HFFc6 (cell line): ENCODE measurements around the gene THRB. TPM values are rescaled to one million over a fixed set of nuclear protein-coding genes. Genes with fewer than 3 reads are reported as not detected.

Source experiments
- DNase-seq: peaks from one replicate; pipeline ENCODE4 v3.0.0-alpha.2; 2018
- H3K27ac Mint-ChIP-seq: 2 replicates; pipeline ENCODE4 v1.8.0; 2020; ENCODE audit warnings: mild to moderate bottlenecking, mixed read lengths
- H3K27me3 Mint-ChIP-seq: 2 replicates; pipeline ENCODE4 v1.8.0; 2021; ENCODE audit warnings: mild to moderate bottlenecking, moderate library complexity, mixed read lengths; ENCODE audit not compliant: insufficient read depth
- H3K36me3 Mint-ChIP-seq: 2 replicates; pipeline ENCODE4 v1.8.0; 2021; ENCODE audit warnings: low read depth, mixed read lengths
- H3K4me1 Mint-ChIP-seq: 2 replicates; pipeline ENCODE4 v1.8.0; 2020; ENCODE audit warnings: low read depth, mixed read lengths
- H3K4me3 Mint-ChIP-seq: 2 replicates; pipeline ENCODE4 v1.8.0; 2020; ENCODE audit warnings: mild to moderate bottlenecking, moderate library complexity, mixed read lengths
- H3K9me3 Mint-ChIP-seq: 2 replicates; pipeline ENCODE4 v1.8.0; 2020; ENCODE audit warnings: mild to moderate bottlenecking, mixed read lengths
- total RNA-seq, 6 experiments: library from RNA; stranded (reverse); fragmentation: NEBNext Ultra II Directional; extraction: Animal tissue kit (Norgen Biotek cat#: 25700); gene quantifications; 2 replicates in 1 of 6; 3 replicates in 5 of 6; pipeline ENCODE4 v1.2.3, GENCODE V29; 2021
- TF ChIP-seq, protein P1 (sequence below): fragments of 200-600 bp; sonication (generic); IDR thresholded peaks from 2 replicates; pipeline ENCODE4 v1.5.0; 2021; ENCODE audit warnings: antibody characterized with exemption, mild to moderate bottlenecking

Gene THRB
- total RNA-seq, 6 experiments from 2014 or later, result not detected

DNA sequence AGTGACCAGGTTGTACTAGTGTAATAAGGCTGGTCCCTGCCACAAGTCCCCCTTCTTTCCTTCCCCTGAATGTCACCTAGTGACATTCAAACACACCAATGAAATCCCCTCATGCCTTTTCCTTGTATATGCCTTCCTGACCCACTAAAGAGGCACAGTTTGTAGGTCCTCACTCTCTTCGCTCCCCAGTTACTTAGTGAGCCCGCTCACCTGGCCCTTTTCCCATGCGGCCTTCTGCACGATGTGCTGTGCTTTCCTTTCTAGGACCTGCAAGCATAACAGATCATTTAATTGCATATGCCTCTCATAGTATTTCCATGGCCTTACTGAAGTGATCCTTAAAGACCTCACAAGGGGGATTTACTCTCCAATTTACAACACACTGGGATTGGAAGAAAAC is 146.3 kb downstream of the THRB start:
- TF ChIP-seq, protein P1, sequence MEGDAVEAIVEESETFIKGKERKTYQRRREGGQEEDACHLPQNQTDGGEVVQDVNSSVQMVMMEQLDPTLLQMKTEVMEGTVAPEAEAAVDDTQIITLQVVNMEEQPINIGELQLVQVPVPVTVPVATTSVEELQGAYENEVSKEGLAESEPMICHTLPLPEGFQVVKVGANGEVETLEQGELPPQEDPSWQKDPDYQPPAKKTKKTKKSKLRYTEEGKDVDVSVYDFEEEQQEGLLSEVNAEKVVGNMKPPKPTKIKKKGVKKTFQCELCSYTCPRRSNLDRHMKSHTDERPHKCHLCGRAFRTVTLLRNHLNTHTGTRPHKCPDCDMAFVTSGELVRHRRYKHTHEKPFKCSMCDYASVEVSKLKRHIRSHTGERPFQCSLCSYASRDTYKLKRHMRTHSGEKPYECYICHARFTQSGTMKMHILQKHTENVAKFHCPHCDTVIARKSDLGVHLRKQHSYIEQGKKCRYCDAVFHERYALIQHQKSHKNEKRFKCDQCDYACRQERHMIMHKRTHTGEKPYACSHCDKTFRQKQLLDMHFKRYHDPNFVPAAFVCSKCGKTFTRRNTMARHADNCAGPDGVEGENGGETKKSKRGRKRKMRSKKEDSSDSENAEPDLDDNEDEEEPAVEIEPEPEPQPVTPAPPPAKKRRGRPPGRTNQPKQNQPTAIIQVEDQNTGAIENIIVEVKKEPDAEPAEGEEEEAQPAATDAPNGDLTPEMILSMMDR, result no peak
- Mint-ChIP-seq H3K36me3 (no peaks in the 10 kb centered on the region), H3K9me3 (no peaks in the 10 kb centered on the region; the same call in 1 of the 2 replicates), H3K4me1 (no peaks in the 10 kb centered on the region), H3K27ac (no peak overlapping the region; the same call in 1 of the 2 replicates), H3K4me3 (no peak overlapping the region), H3K27me3 (no peaks in the 10 kb centered on the region)
- DNase-seq, result no peak

DNA sequence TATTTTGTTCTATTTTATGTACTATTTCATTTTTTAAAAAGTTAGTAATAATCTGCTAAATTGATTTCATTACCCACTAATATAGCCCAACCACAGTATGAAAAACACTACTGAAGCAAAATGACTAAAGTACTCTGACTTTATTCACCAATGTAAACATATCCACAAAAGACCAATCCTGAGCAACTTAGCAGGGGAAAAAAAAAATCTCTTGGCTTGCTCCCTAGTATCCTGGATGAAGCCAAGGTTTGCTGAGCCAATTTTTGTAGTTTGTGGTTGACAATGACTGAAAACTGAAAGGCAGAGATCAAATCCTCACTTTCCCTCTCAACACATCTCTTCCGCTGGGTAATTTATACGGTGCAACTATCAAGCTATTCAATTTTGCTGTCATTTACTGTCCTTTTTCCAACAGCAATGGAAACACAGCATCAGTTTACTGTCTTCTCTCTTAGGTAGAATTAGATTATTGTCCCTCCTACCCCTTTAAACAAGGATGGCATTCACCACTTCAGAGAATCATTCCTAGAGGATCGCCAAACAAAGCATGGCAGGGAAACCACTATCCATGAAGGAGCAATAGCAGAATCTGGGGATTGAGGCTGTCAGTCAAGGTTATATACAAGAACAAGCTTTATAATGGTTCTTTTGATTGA is 149.7 kb downstream of the THRB start:
- Mint-ChIP-seq H3K4me1 (no peaks in the 10 kb centered on the region), H3K27ac (no peak overlapping the region), H3K27me3 (no peaks in the 10 kb centered on the region), H3K36me3 (no peaks in the 10 kb centered on the region), H3K4me3 (no peak overlapping the region), H3K9me3 (no peaks in the 10 kb centered on the region; the same call in 1 of the 2 replicates)
- TF ChIP-seq, protein P1, result no peak
- DNase-seq, result no peak

DNA sequence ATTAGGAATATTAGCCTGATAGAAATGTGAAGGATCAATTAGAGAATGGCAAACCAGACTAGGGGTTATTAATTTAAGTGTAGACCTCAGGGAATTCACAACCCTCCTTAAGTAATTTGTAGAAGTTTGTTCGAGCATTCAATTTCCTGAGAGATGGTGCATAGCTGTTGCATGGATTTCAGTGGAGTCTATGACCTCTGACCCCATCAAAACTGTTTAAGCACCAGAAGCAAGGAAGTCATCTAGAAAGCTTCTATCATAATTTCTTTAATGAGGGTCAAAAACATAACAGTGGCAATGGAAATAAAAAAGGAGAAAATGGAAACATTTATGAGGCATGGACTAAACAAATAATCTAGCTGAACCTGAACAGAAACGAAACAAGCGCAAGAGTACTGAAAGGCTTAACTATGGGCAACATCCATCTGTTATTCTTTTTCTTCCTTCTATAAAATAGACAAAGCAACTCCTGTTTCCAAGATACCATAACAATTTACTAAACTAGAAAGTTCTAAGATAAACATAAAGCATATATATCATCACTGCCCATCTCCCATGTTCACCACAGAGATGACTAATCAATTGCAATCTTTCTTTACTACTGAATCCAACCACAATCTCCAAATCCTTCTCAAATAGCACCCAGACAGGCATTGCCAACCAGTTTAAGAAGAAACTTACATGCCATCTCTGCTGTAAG is 151.4 kb downstream of the THRB start:
- no peak overlapping the region for H3K4me3 Mint-ChIP-seq
- no peaks in the 10 kb centered on the region for H3K4me1 Mint-ChIP-seq
- TF ChIP-seq, protein P1, result no peak
- H3K27ac Mint-ChIP-seq, result no peak overlapping the region
- H3K36me3 Mint-ChIP-seq, result no peaks in the 10 kb centered on the region
- H3K9me3 Mint-ChIP-seq, result no peaks in the 10 kb centered on the region; the same call in 1 of the 2 replicates
- H3K27me3 Mint-ChIP-seq, result 0 out of 2 replicates have a peak, but pooled peaks cover 2% of the 10 kb centered on the region
- DNase-seq, result peak; percentile 2

DNA sequence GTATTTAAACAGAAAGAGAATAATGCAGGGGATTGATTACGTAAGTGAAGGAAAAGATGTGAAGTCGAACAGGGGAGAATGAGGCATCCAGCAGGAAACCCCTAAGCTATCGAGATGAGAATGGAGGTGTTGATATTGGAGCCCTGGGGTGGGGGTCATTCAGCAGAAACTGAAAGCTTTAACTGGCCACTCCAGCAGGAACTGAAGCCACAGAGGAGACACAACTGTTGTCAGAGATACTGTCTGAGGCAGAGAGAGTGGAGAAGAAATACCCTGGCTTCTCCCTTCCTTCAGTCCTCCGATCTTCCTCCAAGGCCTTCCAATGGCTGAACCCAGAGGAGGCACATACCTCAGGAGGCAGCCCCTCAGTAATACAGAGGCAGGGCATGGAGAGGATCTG is 152.4 kb downstream of the THRB start:
- Mint-ChIP-seq H3K36me3 (no peaks in the 10 kb centered on the region), H3K9me3 (no peaks in the 10 kb centered on the region; the same call in 1 of the 2 replicates), H3K27me3 (0 out of 2 replicates have a peak, but pooled peaks cover 2% of the 10 kb centered on the region), H3K4me3 (no peak overlapping the region), H3K27ac (no peak overlapping the region), H3K4me1 (no peaks in the 10 kb centered on the region)
- TF ChIP-seq, protein P1, result no peak
- DNase-seq, result no peak

DNA sequence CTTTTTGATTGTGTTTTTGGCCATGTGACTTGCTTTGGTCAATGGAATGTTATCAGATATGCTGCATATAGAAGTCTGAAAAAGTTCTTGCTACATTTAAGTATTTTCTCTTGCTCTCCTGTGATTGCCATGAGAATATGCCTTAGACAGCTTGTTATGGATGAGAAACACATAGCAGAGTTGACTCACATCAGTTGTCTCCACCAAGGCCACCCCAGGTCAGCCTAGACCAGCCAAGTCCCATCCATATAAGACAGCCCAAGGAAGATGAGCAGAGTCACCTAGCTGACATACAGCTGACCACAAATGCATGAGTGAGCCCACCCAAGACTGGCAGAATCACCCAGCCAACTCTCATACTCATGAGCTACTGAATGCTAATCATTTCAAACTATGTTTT is 153.0 kb downstream of the THRB start:
- Mint-ChIP-seq H3K36me3 (no peaks in the 10 kb centered on the region), H3K27me3 (0 out of 2 replicates have a peak, but pooled peaks cover 2% of the 10 kb centered on the region), H3K27ac (no peak overlapping the region), H3K4me1 (no peaks in the 10 kb centered on the region), H3K9me3 (no peaks in the 10 kb centered on the region; the same call in 1 of the 2 replicates), H3K4me3 (no peak overlapping the region)
- no peak for DNase-seq
- TF ChIP-seq, protein P1, result no peak
